BE2C (cell line): ENCODE measurements around the gene TNNC2.
A peak's percentile ranks its signal among the peaks of the same experiment; 100 is the strongest.

Experiments used
- DNase-seq: peaks from one replicate; pipeline ENCODE4 v3.0.0-alpha.2; 2020
- H3K27me3 ChIP-seq: fragments of 250-450 bp; sonication (Bioruptor Pico); 2 replicates; pipeline ENCODE4 v1.5.1; 2020; ENCODE audit warnings: mild to moderate bottlenecking
- H3K36me3 ChIP-seq: fragments of 250-450 bp; sonication (Bioruptor Pico); 2 replicates; pipeline ENCODE4 v1.5.1; 2020; ENCODE audit warnings: mild to moderate bottlenecking
- H3K4me1 ChIP-seq: fragments of 250-450 bp; sonication (Bioruptor Pico); 2 replicates; pipeline ENCODE4 v1.5.1; 2020
- H3K4me3 ChIP-seq: 2 replicates; pipeline ENCODE4 v1.5.1; 2011; ENCODE audit warnings: low read depth, low read length
- H3K9me3 ChIP-seq: fragments of 250-450 bp; sonication (Bioruptor Pico); 2 replicates; pipeline ENCODE4 v1.5.1; 2020
- TF ChIP-seq, protein P1 (sequence below): IDR thresholded peaks from 2 replicates; pipeline ENCODE4 v1.5.1; 2012; ENCODE audit warnings: mild to moderate bottlenecking, low read depth, low read length

The TNNC2 gene

DNA sequence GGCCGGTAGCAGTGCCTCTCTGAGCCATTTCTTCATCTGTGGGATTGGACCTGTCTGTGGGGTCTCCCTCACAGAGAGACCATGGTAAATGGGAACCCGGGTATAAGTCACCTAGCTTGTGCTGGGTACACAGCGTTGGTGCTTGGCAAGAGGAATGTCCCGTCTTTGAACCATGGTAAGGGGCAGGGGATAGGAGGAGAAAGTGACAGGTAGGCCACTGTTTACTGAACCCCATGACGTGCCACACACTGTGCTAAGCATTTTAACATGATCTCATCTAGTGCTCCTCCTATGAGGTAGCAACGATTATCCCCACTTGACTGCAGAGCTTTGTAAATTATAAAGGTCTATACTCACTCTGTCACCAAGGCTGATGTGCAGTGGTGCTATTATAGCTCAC, 600 bp upstream of the TNNC2 start:
- Histone ChIP-seq H3K4me3 (no peak overlapping the region), H3K27me3 (no peaks in the 10 kb centered on the region), H3K36me3 (no peaks in the 10 kb centered on the region), H3K9me3 (no peaks in the 10 kb centered on the region), H3K4me1 (no peaks in the 10 kb centered on the region)
- TF ChIP-seq, protein P1, sequence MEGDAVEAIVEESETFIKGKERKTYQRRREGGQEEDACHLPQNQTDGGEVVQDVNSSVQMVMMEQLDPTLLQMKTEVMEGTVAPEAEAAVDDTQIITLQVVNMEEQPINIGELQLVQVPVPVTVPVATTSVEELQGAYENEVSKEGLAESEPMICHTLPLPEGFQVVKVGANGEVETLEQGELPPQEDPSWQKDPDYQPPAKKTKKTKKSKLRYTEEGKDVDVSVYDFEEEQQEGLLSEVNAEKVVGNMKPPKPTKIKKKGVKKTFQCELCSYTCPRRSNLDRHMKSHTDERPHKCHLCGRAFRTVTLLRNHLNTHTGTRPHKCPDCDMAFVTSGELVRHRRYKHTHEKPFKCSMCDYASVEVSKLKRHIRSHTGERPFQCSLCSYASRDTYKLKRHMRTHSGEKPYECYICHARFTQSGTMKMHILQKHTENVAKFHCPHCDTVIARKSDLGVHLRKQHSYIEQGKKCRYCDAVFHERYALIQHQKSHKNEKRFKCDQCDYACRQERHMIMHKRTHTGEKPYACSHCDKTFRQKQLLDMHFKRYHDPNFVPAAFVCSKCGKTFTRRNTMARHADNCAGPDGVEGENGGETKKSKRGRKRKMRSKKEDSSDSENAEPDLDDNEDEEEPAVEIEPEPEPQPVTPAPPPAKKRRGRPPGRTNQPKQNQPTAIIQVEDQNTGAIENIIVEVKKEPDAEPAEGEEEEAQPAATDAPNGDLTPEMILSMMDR = no peak
- DNase-seq = no peak

- TF ChIP-seq, protein P1 = no peak
- no peak overlapping the region for H3K4me3 ChIP-seq
- H3K36me3 ChIP-seq = no peaks in the 10 kb centered on the region
- no peaks in the 10 kb centered on the region for H3K4me1 ChIP-seq
- DNase-seq = no peak
- H3K9me3 ChIP-seq = no peaks in the 10 kb centered on the region
- no peaks in the 10 kb centered on the region for H3K27me3 ChIP-seq
These were observed 612 bp downstream of the TNNC2 start for GRCh38 chr20:45826381-45827019.

- no peaks in the 10 kb centered on the region for H3K9me3 ChIP-seq
These were observed 2.9 kb downstream of the TNNC2 start for GRCh38 chr20:45823949-45824835.

GRCh38 chr20:45822857-45823256, 4.3 kb downstream of the TNNC2 start:
- TF ChIP-seq, protein P1 = no peak
- Histone ChIP-seq H3K36me3 (no peaks in the 10 kb centered on the region), H3K4me1 (no peaks in the 10 kb centered on the region), H3K9me3 (no peaks in the 10 kb centered on the region), H3K4me3 (peak overlapping the region; percentile 53), H3K27me3 (no peaks in the 10 kb centered on the region)
- peak; percentile 74 for DNase-seq

More at GRCh38 chr20:45823949-45824835, 2.9 kb downstream of the TNNC2 start:
- no peaks in the 10 kb centered on the region for H3K36me3 ChIP-seq
- TF ChIP-seq, protein P1 = peak; percentile 58
- H3K4me3 ChIP-seq = no peak overlapping the region
- peak; percentile 56 for DNase-seq
- no peaks in the 10 kb centered on the region for H3K27me3 ChIP-seq
- no peaks in the 10 kb centered on the region for H3K4me1 ChIP-seq

DNA sequence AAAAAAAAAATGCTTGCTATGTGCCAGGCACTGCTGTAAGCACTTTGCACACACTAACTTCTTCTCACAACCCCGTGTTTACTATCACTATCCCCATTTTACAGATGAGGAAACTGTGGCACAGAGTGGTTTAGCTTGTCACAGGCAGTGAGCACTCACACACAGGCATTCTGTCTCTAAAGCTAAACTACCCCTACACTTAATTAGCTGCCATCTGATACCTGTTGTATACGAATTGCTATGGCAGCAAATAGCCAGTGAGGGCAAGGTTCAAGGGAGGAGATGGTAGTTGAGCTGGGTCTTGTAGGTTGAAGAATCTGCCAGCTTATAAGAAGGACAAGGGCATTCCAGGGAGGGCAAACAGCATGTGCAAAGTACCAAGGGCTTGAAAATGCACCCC, 5.2 kb downstream of the TNNC2 start:
- DNase-seq = no peak
- H3K4me1 ChIP-seq = no peaks in the 10 kb centered on the region
- TF ChIP-seq, protein P1 = no peak
- no peaks in the 10 kb centered on the region for H3K9me3 ChIP-seq
- H3K27me3 ChIP-seq = no peaks in the 10 kb centered on the region
- no peak overlapping the region for H3K4me3 ChIP-seq
- peaks cover 4% of the 10 kb centered on the region for H3K36me3 ChIP-seq

GRCh38 chr20:45819466-45819865, 7.6 kb downstream of the TNNC2 start:
- Histone ChIP-seq H3K36me3 (peaks cover 27% of the 10 kb centered on the region), H3K4me3 (no peak overlapping the region), H3K27me3 (no peaks in the 10 kb centered on the region), H3K9me3 (no peaks in the 10 kb centered on the region), H3K4me1 (no peaks in the 10 kb centered on the region)
- no peak for DNase-seq
- TF ChIP-seq, protein P1 = no peak
